Mucosa of stomach (tissue), 1 donor: Measurements from ENCODE around the gene NFIC.
A peak's percentile ranks its signal among the peaks of the same experiment; 100 is the strongest.

Experiments used
- H3K27me3 ChIP-seq: one replicate; pipeline ENCODE4 v1.7.0; 2013; ENCODE audit warnings: mild to moderate bottlenecking, low read length; ENCODE audit not compliant: control insufficient read depth, insufficient read depth
- H3K36me3 ChIP-seq: one replicate; pipeline ENCODE4 v1.7.0; 2013; ENCODE audit warnings: low read length; ENCODE audit not compliant: control insufficient read depth, insufficient read depth
- H3K4me1 ChIP-seq: one replicate; pipeline ENCODE4 v1.7.0; 2013; ENCODE audit warnings: mild to moderate bottlenecking, low read length; ENCODE audit not compliant: control insufficient read depth, insufficient read depth
- H3K4me3 ChIP-seq: one replicate; pipeline ENCODE4 v1.7.0; 2013; ENCODE audit warnings: low read length
- H3K9ac ChIP-seq: one replicate; pipeline ENCODE4 v1.7.0; 2013; ENCODE audit warnings: mild to moderate bottlenecking, low read length, moderate library complexity
- H3K9me3 ChIP-seq: one replicate; pipeline ENCODE4 v1.7.0; 2013; ENCODE audit warnings: mild to moderate bottlenecking, low read length, moderate library complexity; ENCODE audit not compliant: control insufficient read depth
- donor health status: Pancreatic carcinoma.

Gene NFIC

GRCh38 chr19:3365836-3366752 lies at the start of gene NFIC:
Gene NFIC (plus strand): TSS chr19:3366583. CDS start chr19:3366637, 54 bp downstream.
- no peaks in the 10 kb centered on the region for H3K27me3 ChIP-seq

GRCh38 chr19:3316659-3317207 lies 49.6 kb upstream of the NFIC start:
- no peak overlapping the region for H3K4me3 ChIP-seq
- H3K27me3 ChIP-seq, result peaks cover 35% of the 10 kb centered on the region
- no peak overlapping the region for H3K9ac ChIP-seq
- H3K4me1 ChIP-seq, result no peaks in the 10 kb centered on the region
- no peaks in the 10 kb centered on the region for H3K9me3 ChIP-seq
- no peaks in the 10 kb centered on the region for H3K36me3 ChIP-seq

More at GRCh38 chr19:3365836-3366752, at the start of gene NFIC:
- Histone ChIP-seq H3K4me1 (peaks cover 57% of the 10 kb centered on the region), H3K4me3 (peak within 1 kb of the TSS; percentile 56), H3K9me3 (no peaks in the 10 kb centered on the region), H3K9ac (peak within 1 kb of the TSS; percentile 89), H3K36me3 (no peaks in the 10 kb centered on the region)

- no peak overlapping the region for H3K9ac ChIP-seq
- peaks cover 27% of the 10 kb centered on the region for H3K27me3 ChIP-seq
- no peak overlapping the region for H3K4me3 ChIP-seq
- no peaks in the 10 kb centered on the region for H3K4me1 ChIP-seq
- H3K9me3 ChIP-seq, result no peaks in the 10 kb centered on the region
- H3K36me3 ChIP-seq, result no peaks in the 10 kb centered on the region
Measured at GRCh38 chr19:3319643-3320353, 46.6 kb upstream of the NFIC start.

GRCh38 chr19:3320354-3320670 lies 46.1 kb upstream of the NFIC start:
- no peak overlapping the region for H3K9ac ChIP-seq
- peaks cover 23% of the 10 kb centered on the region for H3K27me3 ChIP-seq
- no peak overlapping the region for H3K4me3 ChIP-seq
- H3K4me1 ChIP-seq, result no peaks in the 10 kb centered on the region
- H3K9me3 ChIP-seq, result no peaks in the 10 kb centered on the region
- no peaks in the 10 kb centered on the region for H3K36me3 ChIP-seq

- Histone ChIP-seq H3K9ac (no peak overlapping the region), H3K4me1 (no peaks in the 10 kb centered on the region), H3K9me3 (no peaks in the 10 kb centered on the region), H3K27me3 (peaks cover 23% of the 10 kb centered on the region), H3K4me3 (no peak overlapping the region), H3K36me3 (no peaks in the 10 kb centered on the region)
Measured at GRCh38 chr19:3320853-3321252, 45.5 kb upstream of the NFIC start.

GRCh38 chr19:3321696-3322095 lies 44.7 kb upstream of the NFIC start:
- no peaks in the 10 kb centered on the region for H3K4me1 ChIP-seq
- no peak overlapping the region for H3K9ac ChIP-seq
- no peaks in the 10 kb centered on the region for H3K36me3 ChIP-seq
- peaks cover 23% of the 10 kb centered on the region for H3K27me3 ChIP-seq
- H3K9me3 ChIP-seq, result no peaks in the 10 kb centered on the region
- H3K4me3 ChIP-seq, result no peak overlapping the region

- Histone ChIP-seq H3K4me3 (no peak overlapping the region), H3K4me1 (no peaks in the 10 kb centered on the region), H3K9ac (no peak overlapping the region), H3K36me3 (no peaks in the 10 kb centered on the region), H3K27me3 (peaks cover 18% of the 10 kb centered on the region), H3K9me3 (no peaks in the 10 kb centered on the region)
Measured at GRCh38 chr19:3322199-3322978, 44.0 kb upstream of the NFIC start.

GRCh38 chr19:3323026-3323425 lies 43.4 kb upstream of the NFIC start:
- peaks cover 18% of the 10 kb centered on the region for H3K27me3 ChIP-seq
- no peaks in the 10 kb centered on the region for H3K4me1 ChIP-seq
- H3K9ac ChIP-seq, result no peak overlapping the region
- H3K36me3 ChIP-seq, result no peaks in the 10 kb centered on the region
- no peak overlapping the region for H3K4me3 ChIP-seq
- H3K9me3 ChIP-seq, result no peaks in the 10 kb centered on the region

- Histone ChIP-seq H3K27me3 (peaks cover 18% of the 10 kb centered on the region), H3K4me1 (no peaks in the 10 kb centered on the region), H3K9me3 (no peaks in the 10 kb centered on the region), H3K36me3 (no peaks in the 10 kb centered on the region), H3K9ac (no peak overlapping the region), H3K4me3 (no peak overlapping the region)
Measured at GRCh38 chr19:3323658-3324057, 42.7 kb upstream of the NFIC start.

GRCh38 chr19:3324405-3324856 lies 42.0 kb upstream of the NFIC start:
- Histone ChIP-seq H3K9ac (no peak overlapping the region), H3K36me3 (no peaks in the 10 kb centered on the region), H3K9me3 (no peaks in the 10 kb centered on the region), H3K4me1 (no peaks in the 10 kb centered on the region), H3K27me3 (peaks cover 18% of the 10 kb centered on the region), H3K4me3 (no peak overlapping the region)

GRCh38 chr19:3325451-3325850 lies 40.9 kb upstream of the NFIC start:
- Histone ChIP-seq H3K36me3 (no peaks in the 10 kb centered on the region), H3K4me3 (no peak overlapping the region), H3K9ac (no peak overlapping the region), H3K27me3 (peaks cover 12% of the 10 kb centered on the region), H3K9me3 (no peaks in the 10 kb centered on the region), H3K4me1 (no peaks in the 10 kb centered on the region)
